Thoracic aorta (tissue), 2 donors: Measurements from ENCODE around the gene SDCBP2. TPM values are rescaled to one million over a fixed set of nuclear protein-coding genes. Genes with fewer than 3 reads are reported as not detected.

Experiments
- ATAC-seq: fragments of 150-250 bp; one replicate; pipeline ENCODE4 v1.8.0; 2017; ENCODE audit warnings: low read depth; ENCODE audit not compliant: insufficient number of reproducible peaks, low FRiP score
- DNase-seq: peaks from one replicate; pipeline ENCODE4 v3.0.0-alpha.2; 2020; ENCODE audit warnings: low spot score
- H3K27ac ChIP-seq, 2 donors: fragments of 200-600 bp; sonication (generic); 1 replicate in 1 of 2; 2 replicates in 1 of 2; pipeline ENCODE4 v1.5.1; 2016; ENCODE audit warnings: mild to moderate bottlenecking in 2 of 2, moderate library complexity in 2 of 2
- H3K27me3 ChIP-seq: fragments of 200-600 bp; sonication (generic); replicated peaks from 2 replicates; pipeline ENCODE4 v1.6.0; 2016; ENCODE audit warnings: mild to moderate bottlenecking; ENCODE audit not compliant: insufficient read depth
- H3K36me3 ChIP-seq: fragments of 200-600 bp; sonication (generic); one replicate; pipeline ENCODE4 v1.5.1; 2016
- H3K4me1 ChIP-seq, 2 donors: fragments of 200-600 bp; sonication (generic); 1 replicate in 1 of 2; 2 replicates in 1 of 2; pipeline versions ENCODE4 v1.5.1 to v1.6.0; 2016; ENCODE audit warnings: low read depth in 2 of 2, mild to moderate bottlenecking in 1 of 2; ENCODE audit not compliant: control insufficient read depth in 1 of 2
- H3K4me3 ChIP-seq: fragments of 200-600 bp; sonication (generic); 2 replicates; pipeline ENCODE4 v1.5.1; 2016; ENCODE audit warnings: mild to moderate bottlenecking
- H3K9me3 ChIP-seq: fragments of 200-600 bp; sonication (generic); 2 replicates; pipeline ENCODE4 v1.5.1; 2016
- CTCF ChIP-seq: fragments of 200-600 bp; sonication (generic); IDR thresholded peaks from one replicate; pipeline ENCODE4 v1.5.1; 2019; ENCODE audit warnings: antibody characterized with exemption
- total RNA-seq, 2 donors: library from RNA; depleted of rRNA; stranded (reverse); fragments of >200 nt; gene quantifications; one replicate each; pipeline versions ENCODE4 v1.1.0 to v1.2.3, GENCODE V29; 2016

Gene SDCBP2
- 10 to 100 TPM in 1 of 2 donors, 1 to 10 TPM in 1; 4.1 to 10.2 TPM for total RNA-seq

- TF ChIP-seq CTCF = no peak
- ATAC-seq (no peak), DNase-seq (no peak)
- Histone ChIP-seq H3K27ac (peak within 1 kb of the TSS in 1 of 2 donors; percentile 13), H3K9me3 (no peaks in the 10 kb centered on the region), H3K36me3 (no peaks in the 10 kb centered on the region), H3K27me3 (no peaks in the 10 kb centered on the region), H3K4me3 (no peak within 1 kb of the TSS), H3K4me1 (peaks cover 7 to 35% of the 10 kb centered on the region in 2 donors)
Observed at GRCh38 chr20:1328680-1329330, at the start of gene SDCBP2. TSS of gene SDCBP2 (minus strand) at chr20:1329139. CDS start at chr20:1320416, 8,723 bp downstream.

DNA sequence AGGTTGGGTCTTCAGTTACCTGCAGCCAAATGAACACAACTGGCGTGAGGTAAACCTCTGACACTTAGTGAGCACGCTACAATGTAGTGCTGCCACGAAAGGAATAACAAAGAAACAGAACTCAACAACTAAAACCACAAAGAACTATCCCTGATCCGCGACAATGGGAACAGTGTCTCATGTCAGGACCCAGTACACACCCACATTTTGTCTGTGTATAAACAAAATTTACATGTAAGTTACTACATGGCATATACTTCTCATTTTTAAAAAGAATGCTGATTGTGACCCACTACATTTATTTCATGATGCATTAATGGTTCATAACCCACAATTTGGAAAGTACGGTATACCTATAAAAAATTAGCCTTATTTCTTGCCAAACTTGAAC is 49.8 kb upstream of the SDCBP2 start:
- H3K9me3 ChIP-seq = no peaks in the 10 kb centered on the region
- DNase-seq = no peak
- TF ChIP-seq CTCF = no peak
- H3K36me3 ChIP-seq = no peaks in the 10 kb centered on the region
- H3K27me3 ChIP-seq = no peaks in the 10 kb centered on the region
- H3K27ac ChIP-seq = no peak overlapping the region
- peaks cover 52 to 72% of the 10 kb centered on the region in 2 donors for H3K4me1 ChIP-seq
- H3K4me3 ChIP-seq = no peak overlapping the region
- no peak for ATAC-seq

DNA sequence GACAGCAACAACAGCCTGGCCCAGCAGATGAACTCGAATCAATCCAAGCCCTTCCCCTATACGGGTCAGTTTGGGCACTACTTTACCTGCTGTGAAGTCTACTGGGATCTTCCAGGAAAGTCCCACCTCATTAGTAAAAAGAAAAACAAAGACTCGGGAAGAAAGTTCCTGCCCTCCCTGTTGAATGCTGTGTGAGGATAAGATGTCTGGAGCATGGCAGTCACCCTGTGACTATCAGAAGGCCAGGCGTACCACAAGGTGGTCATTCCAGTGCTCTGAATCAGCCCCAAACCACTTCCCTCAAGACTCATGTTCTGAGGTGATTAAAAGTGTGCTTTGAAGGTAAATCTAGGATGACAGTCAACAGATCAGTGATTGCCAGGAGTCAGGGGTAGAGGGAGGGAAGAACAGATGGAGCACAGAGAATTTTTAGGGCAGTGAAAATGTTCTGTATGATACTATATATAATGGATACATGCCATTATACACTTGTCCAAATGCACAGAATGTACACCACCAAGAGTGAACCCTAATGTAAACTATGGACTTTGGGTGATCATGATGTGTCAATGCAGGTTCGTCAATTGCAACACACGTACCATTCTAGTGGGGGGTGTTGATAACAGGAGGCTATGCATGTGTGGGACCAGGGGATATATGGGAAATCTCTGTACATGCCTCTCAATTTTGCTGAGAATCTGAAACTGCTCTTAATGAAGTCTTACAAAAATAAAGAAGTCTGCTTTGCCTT is 49.2 kb upstream of the SDCBP2 start:
- Histone ChIP-seq H3K4me3 (no peak overlapping the region), H3K36me3 (no peaks in the 10 kb centered on the region), H3K4me1 (peaks cover 54 to 72% of the 10 kb centered on the region in 2 donors), H3K27ac (no peak overlapping the region), H3K27me3 (no peaks in the 10 kb centered on the region), H3K9me3 (no peaks in the 10 kb centered on the region)
- TF ChIP-seq CTCF = no peak
- ATAC-seq (no peak), DNase-seq (no peak)

DNA sequence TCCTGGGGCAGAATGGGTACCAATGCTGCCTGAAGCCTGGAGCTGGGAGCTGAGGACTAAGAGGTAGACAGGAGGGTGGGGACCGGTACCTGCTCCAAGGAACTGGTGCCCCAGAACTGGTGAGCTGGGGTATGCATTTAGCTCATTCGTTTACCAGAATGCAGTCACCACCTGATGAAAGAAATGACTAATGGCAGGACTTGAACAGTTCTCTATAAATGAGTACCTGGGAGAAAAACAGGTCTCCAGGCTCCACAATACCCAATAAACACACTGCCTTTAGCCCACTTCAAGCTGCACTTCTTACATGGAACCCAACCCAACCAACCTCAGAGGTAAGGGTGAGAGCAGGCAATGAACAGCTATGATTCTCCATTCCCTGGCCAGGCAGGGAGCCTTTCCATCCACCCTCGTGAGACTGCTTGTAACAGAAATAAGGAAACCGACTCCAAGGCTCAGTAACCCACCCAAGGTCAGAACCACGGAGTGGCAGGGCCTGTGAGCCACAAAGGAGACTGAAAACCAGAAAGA is 48.5 kb upstream of the SDCBP2 start:
- TF ChIP-seq CTCF = no peak
- peaks cover 46 to 65% of the 10 kb centered on the region in 2 donors for H3K4me1 ChIP-seq
- no peak for ATAC-seq
- no peaks in the 10 kb centered on the region for H3K9me3 ChIP-seq
- DNase-seq = no peak
- no peaks in the 10 kb centered on the region for H3K27me3 ChIP-seq
- H3K4me3 ChIP-seq = no peak overlapping the region
- H3K27ac ChIP-seq = no peak overlapping the region
- no peaks in the 10 kb centered on the region for H3K36me3 ChIP-seq
